HepG2 (cell line): ENCODE measurements around the gene CYB561. TPM values are rescaled to one million over a fixed set of nuclear protein-coding genes. Genes with fewer than 3 reads are reported as not detected.

Source experiments
- ATF7-NPFF ChIP-seq: sonication (generic); formaldehyde crosslinking; IDR thresholded peaks from 2 replicates; pipeline ENCODE4 v1.8.1; 2023; ENCODE audit warnings: mild to moderate bottlenecking, low read depth, missing genetic modification reagents, moderate library complexity
- EZH2 ChIP-seq: conservative IDR thresholded peaks from 2 replicates; pipeline ENCODE4 v1.6.1; 2012; ENCODE audit warnings: mild to moderate bottlenecking, low read depth, low read length, moderate library complexity
- FOXP4 ChIP-seq: sonication (generic); formaldehyde crosslinking; IDR thresholded peaks from 2 replicates; pipeline ENCODE4 v1.4.0; 2020; ENCODE audit warnings: missing genetic modification reagents
- HDAC1 ChIP-seq: sonication (generic); formaldehyde crosslinking; IDR thresholded peaks from 2 replicates; pipeline ENCODE4 v1.5.1; 2020; ENCODE audit warnings: mild to moderate bottlenecking, missing genetic modification reagents
- NCOR1 ChIP-seq: fragments of 200-600 bp; sonication (generic); IDR thresholded peaks from 2 replicates; pipeline ENCODE4 v1.7.0; 2017; ENCODE audit warnings: antibody characterized with exemption, low read length, borderline replicate concordance
- PHF21A ChIP-seq: sonication (generic); formaldehyde crosslinking; IDR thresholded peaks from 2 replicates; pipeline ENCODE4 v1.5.0; 2020; ENCODE audit warnings: mild to moderate bottlenecking, missing genetic modification reagents
- PITX1 ChIP-seq: sonication (generic); formaldehyde crosslinking; IDR thresholded peaks from 2 replicates; pipeline ENCODE4 v1.5.1; 2020; ENCODE audit warnings: mild to moderate bottlenecking, missing genetic modification reagents
- PRPF4 ChIP-seq: fragments of 200-400 bp; formaldehyde crosslinking; IDR thresholded peaks from 2 replicates; pipeline ENCODE4 v1.6.1; 2016; ENCODE audit warnings: low read length, low read depth; ENCODE audit not compliant: poor library complexity, severe bottlenecking
- RARA ChIP-seq: IDR thresholded peaks from 2 replicates; pipeline ENCODE4 v1.6.1; 2016; ENCODE audit warnings: missing genetic modification reagents, missing compliant biosample characterization
- REL ChIP-seq: sonication (generic); formaldehyde crosslinking; conservative IDR thresholded peaks from 2 replicates; pipeline ENCODE4 v1.8.0; 2022; ENCODE audit warnings: mild to moderate bottlenecking, missing genetic modification reagents, moderate library complexity
- RXRB ChIP-seq: IDR thresholded peaks from 2 replicates; pipeline ENCODE4 v1.6.1; 2016; ENCODE audit warnings: borderline replicate concordance, missing genetic modification reagents, missing compliant biosample characterization
- SNAPC2 ChIP-seq: sonication (generic); formaldehyde crosslinking; IDR thresholded peaks from 2 replicates; pipeline ENCODE4 v1.8.1; 2022; ENCODE audit warnings: mild to moderate bottlenecking, missing genetic modification reagents
- SP5 ChIP-seq: IDR thresholded peaks from 2 replicates; pipeline ENCODE4 v1.6.1; 2016; ENCODE audit warnings: low read depth, borderline replicate concordance
- TARDBP ChIP-seq: sonication (generic); formaldehyde crosslinking; IDR thresholded peaks from 2 replicates; pipeline ENCODE4 v1.8.0; 2022; ENCODE audit warnings: mild to moderate bottlenecking, missing genetic modification reagents
- XRCC5 ChIP-seq: fragments of 200-400 bp; formaldehyde crosslinking; optimal IDR thresholded peaks from 2 replicates; pipeline ENCODE3; 2017; ENCODE audit warnings: mild to moderate bottlenecking, low read length
- ZFP36L1 ChIP-seq: sonication (generic); formaldehyde crosslinking; IDR thresholded peaks from 2 replicates; pipeline ENCODE4 v1.8.0; 2022; ENCODE audit warnings: mild to moderate bottlenecking, missing genetic modification reagents, moderate library complexity
- ZMAT3 ChIP-seq: sonication (generic); formaldehyde crosslinking; conservative IDR thresholded peaks from 2 replicates; pipeline ENCODE4 v1.7.0; 2021; ENCODE audit warnings: missing genetic modification reagents
- ZMYM3 ChIP-seq: sonication (generic); formaldehyde crosslinking; IDR thresholded peaks from 2 replicates; pipeline ENCODE4 v1.5.1; 2020; ENCODE audit warnings: mild to moderate bottlenecking, missing genetic modification reagents
- ZNF292 ChIP-seq: sonication (generic); formaldehyde crosslinking; IDR thresholded peaks from 2 replicates; pipeline ENCODE4 v1.8.1; 2022; ENCODE audit warnings: mild to moderate bottlenecking, low read depth, missing genetic modification reagents, borderline replicate concordance
- ZNF335 ChIP-seq: sonication (generic); formaldehyde crosslinking; IDR thresholded peaks from 2 replicates; pipeline ENCODE4 v1.4.0; 2020; ENCODE audit warnings: missing genetic modification reagents
- ZNF441 ChIP-seq: sonication (generic); formaldehyde crosslinking; IDR thresholded peaks from 2 replicates; pipeline ENCODE4 v1.7.0; 2021; ENCODE audit warnings: missing genetic modification reagents, borderline replicate concordance
- ZNF501 ChIP-seq: sonication (generic); formaldehyde crosslinking; IDR thresholded peaks from 2 replicates; pipeline ENCODE4 v1.5.1; 2020; ENCODE audit warnings: mild to moderate bottlenecking, moderate library complexity, missing genetic modification reagents
- ZNF724P ChIP-seq: sonication (generic); formaldehyde crosslinking; IDR thresholded peaks from 2 replicates; pipeline ENCODE4 v1.8.0; 2022; ENCODE audit warnings: missing genetic modification reagents, borderline replicate concordance
- ZNF788 ChIP-seq: sonication (generic); formaldehyde crosslinking; IDR thresholded peaks from 2 replicates; pipeline ENCODE4 v1.5.0; 2020; ENCODE audit warnings: mild to moderate bottlenecking, missing genetic modification reagents, borderline replicate concordance
- ZSCAN31 ChIP-seq: sonication (generic); formaldehyde crosslinking; IDR thresholded peaks from 2 replicates; pipeline ENCODE4 v1.5.0; 2020; ENCODE audit warnings: low read depth, mild to moderate bottlenecking, missing genetic modification reagents
- ZSCAN9 ChIP-seq: IDR thresholded peaks from 2 replicates; pipeline ENCODE4 v1.6.1; 2016; ENCODE audit warnings: borderline replicate concordance
- polyA plus RNA-seq, 8 experiments: library from polyadenylated mRNA; depleted of rRNA in 3 of 8; stranded (reverse) in 7 of 8; unstranded in 1 of 8; fragments of >200 nt; fragmentation: Illumina TruSeq in 4 of 8; extraction: Trizol in 4 of 8; gene quantifications; 2 replicates each; pipeline versions ENCODE4 v1.2.1 to v1.2.3, GENCODE V29; 2011 to 2016; ENCODE audit warnings: low read depth in 4 of 8, missing spikeins in 1 of 8, mixed read lengths in 1 of 8; ENCODE audit not compliant: insufficient read depth in 1 of 8
- total RNA-seq, 5 experiments: library from RNA; depleted of rRNA; stranded (reverse); fragments of >200 nt; fragmentation: Illumina TruSeq; extraction: Trizol; gene quantifications; 2 replicates each; pipeline ENCODE4 v1.2.3, GENCODE V29; 2016; ENCODE audit warnings: low read depth in 1 of 5
- TF ChIP-seq, protein P1 (sequence below): IDR thresholded peaks from 2 replicates; pipeline ENCODE4 v1.6.1; 2016; ENCODE audit warnings: missing genetic modification reagents, missing compliant biosample characterization

Gene CYB561
- total and polyA plus RNA-seq, 2 of the 13 experiments (the other 11 are each of a cell fraction or from before 2014, with no cell fraction given): 1.5 to 6.7 TPM

DNA sequence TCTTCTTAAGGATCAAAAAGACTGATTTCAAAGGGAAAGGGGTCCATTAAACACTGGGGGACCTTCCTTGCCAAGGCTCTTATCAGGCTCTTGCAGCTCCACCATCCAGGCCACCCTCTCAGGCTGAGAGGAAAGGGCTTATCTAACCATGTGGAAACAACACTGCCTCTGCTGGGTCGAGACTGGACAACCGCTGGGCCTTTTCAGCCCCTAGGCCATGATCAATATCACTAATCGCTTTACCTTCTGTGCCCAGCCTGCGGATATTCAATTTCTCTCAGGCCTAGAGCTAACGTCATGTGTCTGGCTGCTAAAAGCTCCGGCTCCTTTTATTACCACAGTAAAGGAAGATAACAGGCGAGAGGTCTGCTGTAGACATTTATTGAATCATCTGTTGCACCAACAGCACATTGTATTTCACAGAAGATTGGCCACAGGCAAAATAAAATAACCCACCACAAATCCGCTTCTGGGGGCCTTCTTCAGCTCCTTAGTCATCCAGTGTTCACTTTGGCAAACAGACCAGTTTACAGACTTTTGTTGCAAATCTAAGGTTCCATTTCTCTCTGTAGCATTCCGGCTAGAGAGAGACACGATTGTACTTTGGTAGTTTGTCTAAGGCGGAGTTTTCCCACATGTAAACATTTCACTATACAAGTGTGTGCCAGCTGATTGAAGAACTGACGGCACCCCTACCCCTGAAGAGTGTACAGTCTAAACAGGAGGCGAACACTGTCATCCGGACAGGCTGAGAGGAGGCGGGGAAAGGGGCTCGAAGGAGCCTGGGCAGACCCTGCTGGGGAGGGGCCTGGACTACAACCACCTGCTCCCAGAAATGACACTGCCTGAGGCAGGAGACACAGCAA, 13.9 kb downstream of the CYB561 start (continued):
- peak; percentile 31; the same call in 1 of the 2 replicates for TF ChIP-seq RARA
- 0 out of 2 replicates have a peak, but pooled peaks have one; percentile 20 for TF ChIP-seq ZNF292 (CRISPR knock-in tag)
- peak; percentile 50; the same call in 1 of the 2 replicates for TF ChIP-seq RXRB (CRISPR knock-in tag)
- TF ChIP-seq ZFP36L1: no peak; the same call in 1 of the 2 replicates
- TF ChIP-seq PHF21A (CRISPR knock-in tag): peak; percentile 88
- peak; percentile 96 for TF ChIP-seq SP5 (CRISPR knock-in tag)
- 0 out of 2 replicates have a peak, but pooled peaks have one; percentile 54 for TF ChIP-seq REL
- TF ChIP-seq ZSCAN31 (CRISPR knock-in tag): no peak
- peak; percentile 52; the same call in 1 of the 2 replicates for TF ChIP-seq ZNF501 (CRISPR knock-in tag)
- TF ChIP-seq SNAPC2: peak; percentile 82; the same call in 1 of the 2 replicates
- TF ChIP-seq ZNF724P (CRISPR knock-in tag): 0 out of 2 replicates have a peak, but pooled peaks have one; percentile 57
- peak; percentile 56; the same call in 1 of the 2 replicates for TF ChIP-seq NCOR1
- 0 out of 2 replicates have a peak, but pooled peaks have one; percentile 40 for TF ChIP-seq ATF7-NPFF (CRISPR knock-in tag)
- no peak for TF ChIP-seq ZNF788 (CRISPR knock-in tag)
- no peak for TF ChIP-seq EZH2
- TF ChIP-seq FOXP4: peak; percentile 96
- TF ChIP-seq PRPF4: no peak
- peak; percentile 57; the same call in 1 of the 2 replicates for TF ChIP-seq ZMYM3 (CRISPR knock-in tag)
- peak; percentile 51; the same call in 1 of the 2 replicates for TF ChIP-seq ZNF441 (CRISPR knock-in tag)
- TF ChIP-seq TARDBP: peak; percentile 75
- TF ChIP-seq ZMAT3 (CRISPR knock-in tag): no peak
- 0 out of 2 replicates have a peak, but pooled peaks have one; percentile 38 for TF ChIP-seq ZNF335 (CRISPR knock-in tag)
- TF ChIP-seq ZSCAN9 (CRISPR knock-in tag): peak; percentile 37; the same call in 1 of the 2 replicates
- no peak; the same call in 1 of the 2 replicates for TF ChIP-seq PITX1 (CRISPR knock-in tag)
- TF ChIP-seq, protein P1, sequence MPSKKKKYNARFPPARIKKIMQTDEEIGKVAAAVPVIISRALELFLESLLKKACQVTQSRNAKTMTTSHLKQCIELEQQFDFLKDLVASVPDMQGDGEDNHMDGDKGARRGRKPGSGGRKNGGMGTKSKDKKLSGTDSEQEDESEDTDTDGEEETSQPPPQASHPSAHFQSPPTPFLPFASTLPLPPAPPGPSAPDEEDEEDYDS (CRISPR knock-in tag): peak; percentile 35
- peak; percentile 74 for TF ChIP-seq XRCC5
- TF ChIP-seq HDAC1 (CRISPR knock-in tag): peak; percentile 85
